A549 (cell line): ENCODE data around the gene NLRC5. TPM values are rescaled to one million over a fixed set of nuclear protein-coding genes. Genes with fewer than 3 reads are reported as not detected.

Experiments used
- ATAC-seq, 2 experiments: fragments of 200-7000 bp in 1 of 2; fragments of >200 bp in 1 of 2; cut with Nextera tagmentation in 1 of 2; cut with Tn5 transposase in 1 of 2; 3 replicates each; pipeline versions ENCODE4 v1.8.0 to v1.9.1; 2018 to 2020; ENCODE audit warnings: mild to moderate bottlenecking in 1 of 2, moderate library complexity in 1 of 2
- CTCF ChIA-PET: fragments of 300-600 bp; sonication (Branson Sonifier 250); formaldehyde crosslinking; extraction: SDS; loops from one replicate; lab custom pipeline; 2021; ENCODE audit warnings: antibody characterized with exemption, inconsistent platforms; lab: Yijun Ruan, JAX
- POLR2A ChIA-PET: fragments of 350-600 bp; formaldehyde crosslinking; extraction: SDS; loops from one replicate; lab custom pipeline; 2021; ENCODE audit warnings: antibody characterized with exemption, inconsistent platforms; lab: Yijun Ruan, JAX
- DNase-seq, 2 experiments: peaks; one replicate each; pipeline versions ENCODE4 v3.0.0 to v3.0.0-alpha.2; 2011 to 2016; ENCODE audit warnings: low read depth in 1 of 2, low spot score in 1 of 2
- FAIRE-seq: peaks from 2 replicates; lab custom pipeline; 2011; peaks lifted over from hg19 to GRCh38; lab: Jason Lieb, UNC
- H3K27ac ChIP-seq, 2 experiments: fragments of >200 bp; sonication (Bioruptor Twin); formaldehyde crosslinking; 3 replicates each; pipeline ENCODE4 v1.5.1; 2016 to 2017
- H3K4me1 ChIP-seq: fragments of >200 bp; sonication (Bioruptor Twin); formaldehyde crosslinking; 3 replicates; pipeline ENCODE4 v1.6.1; 2016
- H3K4me2 ChIP-seq: fragments of >200 bp; sonication (Bioruptor Twin); formaldehyde crosslinking; 3 replicates; pipeline ENCODE4 v1.6.1; 2016
- H3K4me3 ChIP-seq: fragments of >200 bp; sonication (Bioruptor Twin); formaldehyde crosslinking; 3 replicates; pipeline ENCODE4 v1.5.1; 2016
- H3K9me3 ChIP-seq: fragments of >200 bp; sonication (Bioruptor Twin); formaldehyde crosslinking; 3 replicates; pipeline ENCODE4 v1.6.1; 2016
- ATOH8 ChIP-seq: fragments of 250-450 bp; sonication (Bioruptor Pico); IDR thresholded peaks from 2 replicates; pipeline ENCODE4 v1.5.0; 2020; ENCODE audit warnings: low read depth, mild to moderate bottlenecking, moderate library complexity
- BHLHE40 ChIP-seq: IDR thresholded peaks from 2 replicates; pipeline ENCODE4 v1.6.1; 2012; ENCODE audit warnings: low read depth, low read length, inconsistent platforms
- CBX2 ChIP-seq: fragments of 200-600 bp; sonication (generic); IDR thresholded peaks from 2 replicates; pipeline ENCODE4 v1.6.1; 2016; ENCODE audit warnings: low read depth, mild to moderate bottlenecking, borderline replicate concordance
- CBX8 ChIP-seq: fragments of 200-600 bp; sonication (generic); IDR thresholded peaks from 2 replicates; pipeline ENCODE4 v1.6.1; 2016
- CEBPB ChIP-seq, 2 experiments: fragments of >200 bp in 1 of 2; sonication (Bioruptor Twin) in 1 of 2; formaldehyde crosslinking in 1 of 2; IDR thresholded peaks; 2 replicates each; pipeline ENCODE4 v1.6.1; 2012 to 2016
- CHD2 ChIP-seq: fragments of 150-350 bp; IDR thresholded peaks from 2 replicates; pipeline ENCODE4 v1.6.1; 2014; ENCODE audit warnings: low read length; ENCODE audit not compliant: partially characterized antibody
- CTCF ChIP-seq: fragments of >200 bp; sonication (Bioruptor Twin); formaldehyde crosslinking; IDR thresholded peaks from 3 replicates; pipeline ENCODE4 v1.5.1; 2016
- EP300 ChIP-seq, 2 experiments: fragments of >200 bp; sonication (Bioruptor Twin); formaldehyde crosslinking; IDR thresholded peaks; 2 replicates in 1 of 2; 3 replicates in 1 of 2; pipeline ENCODE4 v1.6.1; 2016 to 2017
- FOSL2 ChIP-seq, 2 experiments: fragments of 450-650 bp in 1 of 2; fragments of >200 bp in 1 of 2; sonication (Bioruptor Twin) in 1 of 2; formaldehyde crosslinking; IDR thresholded peaks; 2 replicates each; pipeline versions ENCODE4 v1.5.0 to v1.6.1; 2016 to 2020; ENCODE audit warnings: mild to moderate bottlenecking in 1 of 2, moderate library complexity in 1 of 2
- FOXS1 ChIP-seq: fragments of 250-450 bp; sonication (Bioruptor Pico); IDR thresholded peaks from 2 replicates; pipeline ENCODE4 v1.5.0; 2020; ENCODE audit warnings: mild to moderate bottlenecking, moderate library complexity
- GATA3 ChIP-seq: IDR thresholded peaks from 2 replicates; pipeline ENCODE4 v1.6.1; 2012; ENCODE audit warnings: borderline replicate concordance
- HDAC2 ChIP-seq: fragments of 200-600 bp; sonication (generic); IDR thresholded peaks from 2 replicates; pipeline ENCODE4 v1.6.1; 2016
- HEYL ChIP-seq: fragments of 250-450 bp; sonication (Bioruptor Pico); IDR thresholded peaks from 2 replicates; pipeline ENCODE4 v1.8.0; 2021; ENCODE audit warnings: mild to moderate bottlenecking, moderate library complexity
- HOXA7 ChIP-seq: fragments of 250-450 bp; sonication (Bioruptor Pico); IDR thresholded peaks from 2 replicates; pipeline ENCODE4 v1.5.0; 2020; ENCODE audit warnings: mild to moderate bottlenecking, moderate library complexity
- JUN ChIP-seq, 2 experiments: fragments of >200 bp; sonication (Bioruptor Twin); formaldehyde crosslinking; IDR thresholded peaks; 2 replicates in 1 of 2; 3 replicates in 1 of 2; pipeline ENCODE4 v1.6.1; 2016 to 2017
- MAX ChIP-seq: IDR thresholded peaks from 2 replicates; pipeline ENCODE4 v1.6.1; 2012
- NPAS2 ChIP-seq: fragments of 250-450 bp; sonication (Bioruptor Pico); IDR thresholded peaks from 2 replicates; pipeline ENCODE4 v1.8.0; 2022; ENCODE audit warnings: mild to moderate bottlenecking, moderate library complexity, borderline replicate concordance
- POLR2A ChIP-seq: IDR thresholded peaks from 2 replicates; pipeline ENCODE4 v1.6.1; 2012; ENCODE audit warnings: mild to moderate bottlenecking, low read length
- RAD21 ChIP-seq, 2 experiments: fragments of >200 bp in 1 of 2; sonication (Bioruptor Twin) in 1 of 2; formaldehyde crosslinking in 1 of 2; IDR thresholded peaks in 1 of 2; conservative IDR thresholded peaks in 1 of 2; 2 replicates in 1 of 2; 3 replicates in 1 of 2; pipeline ENCODE4 v1.6.1; 2012 to 2018; ENCODE audit warnings: inconsistent platforms in 1 of 2
- SMC3 ChIP-seq: fragments of >200 bp; sonication (Bioruptor Twin); formaldehyde crosslinking; IDR thresholded peaks from 3 replicates; pipeline ENCODE4 v1.6.1; 2018; ENCODE audit warnings: inconsistent platforms
- SREBF2 ChIP-seq: fragments of 450-650 bp; IDR thresholded peaks from 2 replicates; pipeline ENCODE4 v1.6.1; 2014; ENCODE audit warnings: mild to moderate bottlenecking, moderate library complexity
- TP53 ChIP-seq: fragments of 250-450 bp; sonication (Bioruptor Pico); IDR thresholded peaks from 2 replicates; pipeline ENCODE4 v1.5.0; 2021; ENCODE audit warnings: mild to moderate bottlenecking, moderate library complexity
- ZC3H11A ChIP-seq: fragments of 450-650 bp; IDR thresholded peaks from 2 replicates; pipeline ENCODE4 v1.6.1; 2014; ENCODE audit warnings: antibody characterized with exemption, mild to moderate bottlenecking
- WGBS: methylation state at CpG from one replicate; pipeline ENCODE4 v1.1.6; 2017; ENCODE audit errors: missing lambda C conversion rate; 5-methylcytosine and 5-hydroxymethylcytosine counted together
- polyA plus RNA-seq, 4 experiments: library from polyadenylated mRNA; depleted of rRNA in 3 of 4; stranded (reverse); fragments of >200 nt; fragmentation: RNase III in 1 of 4; extraction: RNeasy Plus Mini Kit Qiagen cat#74134 plus additional on column Dnase treatment in 1 of 4; gene quantifications; 2 replicates in 3 of 4; 3 replicates in 1 of 4; pipeline ENCODE4 v1.2.3, GENCODE V29; 2011 to 2017

NLRC5 gene
- polyA plus RNA-seq, 2 of the 4 experiments (the other 2 are of a cell fraction), result 2.5 to 3.6 TPM

- no peak for FAIRE-seq
- no peak for TF ChIP-seq CHD2
- no peak for TF ChIP-seq CTCF
- TF ChIP-seq HOXA7, result no peak
- no peak for TF ChIP-seq BHLHE40
- no peak for TF ChIP-seq CEBPB (IDR thresholded peaks at IDR 0.05)
- TF ChIP-seq TP53 (CRISPR knock-in tag), result no peak
- TF ChIP-seq CBX8, result no peak
- TF ChIP-seq EP300 (IDR thresholded peaks at IDR 0.05), result no peak
- no peak for TF ChIP-seq FOSL2 (IDR thresholded peaks at IDR 0.05)
- no peak for TF ChIP-seq FOSL2 (CRISPR knock-in tag; IDR thresholded peaks at IDR 0.05)
- no peak for TF ChIP-seq FOXS1 (CRISPR knock-in tag)
- no peak for TF ChIP-seq ZC3H11A
- TF ChIP-seq SREBF2, result no peak
- no peak for TF ChIP-seq NPAS2 (CRISPR knock-in tag)
- no peak for TF ChIP-seq HEYL (CRISPR knock-in tag)
- TF ChIP-seq HDAC2, result no peak
- no peak for TF ChIP-seq GATA3
- ATAC-seq, result no peak
- H3K4me3 ChIP-seq, result no peak overlapping the region
- no peak for DNase-seq
- POLR2A ChIA-PET, result no interaction called here
- no peak overlapping the region; the same call in 2 of the 3 replicates for H3K4me2 ChIP-seq
- peaks cover 13% of the 10 kb centered on the region; the same call in 2 of the 3 replicates for H3K4me1 ChIP-seq
- no peaks in the 10 kb centered on the region for H3K9me3 ChIP-seq
- CTCF ChIA-PET, result interaction anchor here (1.0 kb wide), 1 partner anchor 27 kb away, joined by 3 read pairs; no protein-coding TSS in a partner anchor
- WGBS, result 84% methylated on average over 8 of the region's 8 CpGs
- peak overlapping the region in 1 of 2 experiments; percentile 73; a peak in 3 of 6 replicates for H3K27ac ChIP-seq
Observed at GRCh38 chr16:57001026-57001679, 11.8 kb downstream of the NLRC5 start.

- ATAC-seq (no peak), FAIRE-seq (no peak), DNase-seq (no peak)
- Histone ChIP-seq H3K4me2 (no peak overlapping the region), H3K4me3 (no peak overlapping the region), H3K9me3 (no peaks in the 10 kb centered on the region), H3K27ac (no peak overlapping the region), H3K4me1 (peaks cover 13% of the 10 kb centered on the region; the same call in 2 of the 3 replicates)
- 83% methylated on average over 22 of the region's 22 CpGs for WGBS
- TF ChIP-seq SMC3, result no peak
- no peak for TF ChIP-seq CBX8
- TF ChIP-seq JUN (IDR thresholded peaks at IDR 0.05), result no peak
- TF ChIP-seq SREBF2, result no peak
- no peak for TF ChIP-seq ATOH8 (CRISPR knock-in tag)
- no peak for TF ChIP-seq RAD21 (conservative IDR thresholded peaks at IDR 0.05 in 1 of 2, IDR thresholded peaks at IDR 0.05 in 1 of 2)
- TF ChIP-seq CBX2, result no peak
- TF ChIP-seq MAX, result no peak
- TF ChIP-seq POLR2A, result no peak
- POLR2A ChIA-PET, result interaction anchor here (0.6 kb wide), 1 partner anchor 13 kb away, joined by 7 read pairs; no protein-coding TSS in a partner anchor
- CTCF ChIA-PET, result interaction anchor here (0.6 to 2.4 kb wide), 2 partner anchors 20 to 21 kb away, joined by 3 to 9 read pairs; no protein-coding TSS in a partner anchor
Observed at GRCh38 chr16:57003439-57004386, 14.4 kb downstream of the NLRC5 start.
